ENCODE results near the gene STEAP3.

GRCh38 chr2:119283873-119284331 is 60.3 kb downstream of the STEAP3 start:
- TF ChIP-seq YY1 (IDR thresholded peaks at IDR 0.05; ENCODE audit: insufficient read depth, insufficient read length) (no peak), ZNF274 (IDR thresholded peaks at IDR 0.05; ENCODE audit: low read depth, low read length) (no peak), SUZ12 (IDR thresholded peaks at IDR 0.05; ENCODE audit: extremely low read depth, insufficient read depth, insufficient read length) (no peak)

Data from NT2/D1 (cell line).